ENCODE results near the gene DMXL1.

The DMXL1 gene

DNA sequence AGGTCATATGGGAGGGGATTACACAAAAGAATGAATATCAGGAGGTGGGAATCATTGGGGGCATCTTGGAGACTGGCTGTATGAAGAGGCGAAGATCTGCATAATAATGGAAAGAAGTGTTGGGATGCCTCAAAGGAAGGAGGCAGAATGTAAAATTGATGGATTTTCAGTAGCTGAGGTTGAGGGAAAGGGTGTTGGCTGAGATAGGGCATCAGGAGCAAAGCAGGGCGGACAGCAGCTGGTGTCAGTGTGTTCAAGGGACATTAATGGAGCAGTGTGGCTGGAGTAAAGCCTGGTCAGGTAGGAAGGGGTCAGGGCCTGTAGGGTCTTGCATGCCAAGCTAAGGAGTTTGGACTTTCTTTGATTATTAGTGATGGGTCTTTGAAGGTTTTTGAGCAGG, 219.7 kb downstream of the DMXL1 start:
- DNase-seq (ENCODE audit: low read depth), result no peak

- no peak for DNase-seq (ENCODE audit: low read depth)
Measured at GRCh38 chr5:119291056-119291455, 220.2 kb downstream of the DMXL1 start.

DNA sequence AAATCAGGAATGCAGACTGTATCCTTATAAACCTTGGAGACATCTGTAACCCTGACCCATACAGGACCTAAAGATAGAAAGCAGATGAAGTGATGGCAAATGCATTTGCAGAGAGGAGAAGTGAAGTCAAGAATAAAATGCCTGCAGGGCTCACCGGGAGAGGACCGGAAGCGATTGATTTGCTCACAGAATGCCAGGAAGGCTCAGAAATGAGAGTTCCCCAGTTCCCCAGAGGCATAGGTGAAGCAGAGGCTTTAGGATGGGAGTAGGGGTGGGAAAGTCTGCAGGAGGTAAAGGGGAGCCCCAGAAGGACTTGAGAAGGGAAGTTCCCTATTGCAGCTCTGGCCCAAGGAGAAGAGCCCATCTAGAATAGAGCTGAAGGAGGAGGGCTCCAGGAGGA, 221.0 kb downstream of the DMXL1 start:
- no peak for DNase-seq (ENCODE audit: low read depth)

DNA sequence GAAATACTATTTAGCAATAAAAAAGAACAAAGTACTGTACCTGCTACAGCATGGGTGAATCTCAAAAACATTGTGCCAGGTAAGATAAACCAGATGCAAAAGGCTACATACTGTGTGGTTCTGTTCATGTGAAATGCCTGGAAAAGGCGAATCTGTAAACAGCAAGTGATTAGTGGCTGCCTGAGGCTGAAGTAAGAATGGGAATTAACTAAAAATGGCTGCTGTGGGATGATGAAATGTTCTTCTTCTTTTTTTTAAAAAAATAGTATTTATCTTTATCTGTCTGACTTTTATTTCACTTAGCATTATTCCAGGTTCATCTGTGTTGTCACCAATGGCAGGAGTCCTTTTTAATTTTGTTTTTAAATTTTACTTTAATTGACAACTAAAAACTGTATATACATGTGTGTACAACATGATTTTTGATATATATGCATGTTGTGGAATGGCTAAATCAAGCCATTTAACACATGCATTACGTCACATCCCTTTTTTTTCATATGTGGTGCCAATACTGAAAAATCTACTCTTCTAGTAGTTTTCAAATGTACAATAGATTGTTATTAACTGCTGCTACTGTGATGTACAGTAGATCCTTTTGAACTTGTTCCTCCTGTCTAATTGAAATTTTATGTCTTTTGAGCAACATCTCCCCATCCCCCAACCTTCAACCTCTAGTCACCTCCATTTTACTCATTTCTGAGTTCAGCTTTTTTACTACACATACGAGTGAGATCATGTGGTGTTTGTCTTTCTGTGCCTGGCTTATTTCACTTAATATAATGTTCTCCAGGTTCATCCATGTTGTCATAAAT, 222.0 kb downstream of the DMXL1 start:
- DNase-seq (ENCODE audit: low read depth), result no peak

GRCh38 chr5:119293516-119293829, 222.6 kb downstream of the DMXL1 start:
- DNase-seq (ENCODE audit: low read depth), result no peak

All from activated T-cell treated with anti-CD3 and anti-CD28 coated beads for 1 hour (primary cell).